Adipocyte (in vitro differentiated cells): ENCODE results near the gene WNT9B.

Experiments used
- DNase-seq: peaks from one replicate; pipeline ENCODE4 v3.0.0-alpha.2; 2015; ENCODE audit warnings: low read depth
- H3K27me3 ChIP-seq: replicated peaks from 2 replicates; pipeline ENCODE4 v1.7.0; 2013; ENCODE audit warnings: mild to moderate bottlenecking, low read length, moderate library complexity; ENCODE audit not compliant: control insufficient read depth, insufficient read depth
- H3K36me3 ChIP-seq: 2 replicates; pipeline ENCODE4 v1.7.0; 2013; ENCODE audit warnings: low read length, mild to moderate bottlenecking, moderate library complexity; ENCODE audit not compliant: control insufficient read depth, insufficient read depth, severe bottlenecking
- H3K4me1 ChIP-seq: 2 replicates; pipeline ENCODE4 v1.7.0; 2013; ENCODE audit warnings: mild to moderate bottlenecking, low read length, moderate library complexity; ENCODE audit not compliant: control insufficient read depth, insufficient read depth
- H3K4me3 ChIP-seq: 2 replicates; pipeline ENCODE4 v1.7.0; 2013; ENCODE audit warnings: mild to moderate bottlenecking, low read length, moderate library complexity
- H3K9ac ChIP-seq: 2 replicates; pipeline ENCODE4 v1.7.0; 2013; ENCODE audit warnings: mild to moderate bottlenecking, low read length, moderate library complexity
- H3K9me3 ChIP-seq: 2 replicates; pipeline ENCODE4 v1.7.0; 2013; ENCODE audit warnings: mild to moderate bottlenecking, low read length, moderate library complexity; ENCODE audit not compliant: control insufficient read depth

The WNT9B gene

GRCh38 chr17:46815474-46816353 lies 35.7 kb upstream of the WNT9B start:
- peaks cover 68% of the 10 kb centered on the region for H3K27me3 ChIP-seq
- H3K9me3 ChIP-seq = no peaks in the 10 kb centered on the region
- no peaks in the 10 kb centered on the region for H3K36me3 ChIP-seq
- DNase-seq = no peak
- H3K4me3 ChIP-seq = no peak overlapping the region
- peaks cover 5% of the 10 kb centered on the region for H3K4me1 ChIP-seq
- H3K9ac ChIP-seq = no peak overlapping the region

- no peaks in the 10 kb centered on the region for H3K36me3 ChIP-seq
- no peak overlapping the region for H3K4me3 ChIP-seq
- H3K4me1 ChIP-seq = peaks cover 5% of the 10 kb centered on the region
- H3K27me3 ChIP-seq = peaks cover 80% of the 10 kb centered on the region
- DNase-seq = no peak
- H3K9me3 ChIP-seq = no peaks in the 10 kb centered on the region
- H3K9ac ChIP-seq = no peak overlapping the region
These were observed 34.1 kb upstream of the WNT9B start for GRCh38 chr17:46817151-46817900.

GRCh38 chr17:46817901-46818209 lies 33.5 kb upstream of the WNT9B start:
- peaks cover 84% of the 10 kb centered on the region for H3K27me3 ChIP-seq

DNA sequence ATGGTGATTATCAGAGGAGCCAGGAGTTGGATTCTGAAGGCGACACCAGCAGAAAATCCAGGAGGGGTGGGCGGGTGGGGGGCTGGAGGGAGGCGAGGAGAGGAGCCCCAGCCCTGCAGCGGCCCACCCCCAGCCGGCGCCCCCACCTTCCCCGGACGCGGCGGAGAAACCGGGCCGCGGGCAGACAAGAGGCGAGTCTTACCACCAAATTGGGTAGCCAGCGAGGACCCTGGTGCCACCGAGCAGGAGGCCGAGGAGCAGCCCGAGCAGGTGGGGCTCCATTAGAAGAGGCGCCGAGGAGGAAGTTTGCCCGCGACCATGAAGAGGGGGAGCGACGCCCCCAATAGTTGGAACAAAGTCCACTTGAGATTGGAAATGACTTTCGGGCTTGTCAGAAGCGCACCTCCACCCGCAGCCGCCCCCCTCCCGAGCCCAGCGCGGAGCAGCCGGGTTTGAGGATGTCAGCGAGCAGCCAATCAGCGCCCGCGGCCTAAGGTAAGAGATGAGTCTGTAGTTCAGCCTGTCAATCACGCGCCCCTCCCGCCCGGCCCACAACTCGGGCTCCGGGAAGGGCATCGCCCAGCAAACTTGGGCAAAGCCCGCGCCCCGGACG lies 33.0 kb upstream of the WNT9B start, which contains the start of gene WNT3:
Gene WNT3 (minus strand): TSS at position 377 of the 613 bp plus-strand sequence. CDS start 95 bp downstream, at position 282.
- peaks cover 5% of the 10 kb centered on the region for H3K4me1 ChIP-seq
- H3K4me3 ChIP-seq = peak within 1 kb of the TSS; percentile 66
- peaks cover 84% of the 10 kb centered on the region for H3K27me3 ChIP-seq
- no peaks in the 10 kb centered on the region for H3K9me3 ChIP-seq
- no peak within 1 kb of the TSS for H3K9ac ChIP-seq
- peak; percentile 28 for DNase-seq
- H3K36me3 ChIP-seq = no peaks in the 10 kb centered on the region

More at GRCh38 chr17:46817901-46818209, 33.5 kb upstream of the WNT9B start:
- no peak for DNase-seq
- Histone ChIP-seq H3K9me3 (no peaks in the 10 kb centered on the region), H3K4me1 (peaks cover 5% of the 10 kb centered on the region), H3K36me3 (no peaks in the 10 kb centered on the region), H3K9ac (no peak overlapping the region), H3K4me3 (no peak overlapping the region)

DNA sequence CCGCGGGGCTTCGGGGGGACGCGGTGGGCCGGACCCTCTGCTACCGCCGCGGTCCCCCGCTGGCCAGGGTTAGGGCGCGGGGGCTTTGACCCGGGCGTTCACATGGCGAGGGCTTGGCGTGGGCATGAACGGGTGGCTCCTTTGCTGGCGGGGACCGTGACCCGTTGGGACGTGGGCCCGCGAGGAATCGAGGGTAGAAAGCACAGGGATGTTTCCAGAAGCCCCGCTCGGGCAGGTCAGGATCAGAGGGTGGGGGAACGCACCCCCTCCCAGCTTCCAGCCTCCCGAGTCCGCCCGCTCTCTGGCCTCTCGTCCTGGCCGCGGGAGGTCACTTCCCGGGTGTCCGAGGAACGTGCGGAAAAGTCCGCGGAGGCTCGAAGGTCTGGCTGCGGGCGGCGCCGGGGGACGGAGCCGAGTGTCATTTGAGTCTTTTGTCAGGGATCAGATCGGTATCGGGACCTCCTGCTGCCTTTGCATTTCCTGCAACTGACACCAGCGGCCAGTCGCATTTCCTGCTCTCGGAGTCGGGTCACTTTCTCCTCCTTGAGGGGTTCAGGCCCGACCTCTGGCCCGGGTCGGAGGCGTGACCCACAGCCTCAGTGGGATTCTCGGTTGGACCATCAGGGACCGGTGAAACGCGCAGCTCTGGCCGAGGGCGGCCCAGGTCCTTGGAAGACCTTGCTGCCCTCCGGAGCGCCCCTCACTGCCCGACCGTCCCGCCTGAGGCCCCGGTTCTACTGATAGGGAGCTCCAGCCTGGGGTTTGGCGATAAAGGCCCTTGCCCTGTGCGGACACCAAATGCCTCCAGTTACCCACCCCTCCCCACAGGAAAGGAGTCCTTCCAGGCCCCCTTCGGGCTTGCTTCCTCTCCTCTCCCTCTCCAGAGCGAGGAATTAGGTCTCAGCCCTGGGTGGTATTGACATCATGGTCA lies 32.2 kb upstream of the WNT9B start:
- Histone ChIP-seq H3K9ac (no peak overlapping the region), H3K4me1 (peaks cover 5% of the 10 kb centered on the region), H3K36me3 (no peaks in the 10 kb centered on the region), H3K27me3 (peaks cover 77% of the 10 kb centered on the region), H3K4me3 (peak overlapping the region; percentile 66), H3K9me3 (no peaks in the 10 kb centered on the region)
- peak; percentile 32 for DNase-seq

- Histone ChIP-seq H3K9me3 (no peaks in the 10 kb centered on the region), H3K36me3 (no peaks in the 10 kb centered on the region), H3K4me3 (no peak overlapping the region), H3K9ac (no peak overlapping the region), H3K27me3 (peaks cover 75% of the 10 kb centered on the region), H3K4me1 (peaks cover 5% of the 10 kb centered on the region)
- no peak for DNase-seq
These were observed 31.5 kb upstream of the WNT9B start for GRCh38 chr17:46819906-46820351.

DNA sequence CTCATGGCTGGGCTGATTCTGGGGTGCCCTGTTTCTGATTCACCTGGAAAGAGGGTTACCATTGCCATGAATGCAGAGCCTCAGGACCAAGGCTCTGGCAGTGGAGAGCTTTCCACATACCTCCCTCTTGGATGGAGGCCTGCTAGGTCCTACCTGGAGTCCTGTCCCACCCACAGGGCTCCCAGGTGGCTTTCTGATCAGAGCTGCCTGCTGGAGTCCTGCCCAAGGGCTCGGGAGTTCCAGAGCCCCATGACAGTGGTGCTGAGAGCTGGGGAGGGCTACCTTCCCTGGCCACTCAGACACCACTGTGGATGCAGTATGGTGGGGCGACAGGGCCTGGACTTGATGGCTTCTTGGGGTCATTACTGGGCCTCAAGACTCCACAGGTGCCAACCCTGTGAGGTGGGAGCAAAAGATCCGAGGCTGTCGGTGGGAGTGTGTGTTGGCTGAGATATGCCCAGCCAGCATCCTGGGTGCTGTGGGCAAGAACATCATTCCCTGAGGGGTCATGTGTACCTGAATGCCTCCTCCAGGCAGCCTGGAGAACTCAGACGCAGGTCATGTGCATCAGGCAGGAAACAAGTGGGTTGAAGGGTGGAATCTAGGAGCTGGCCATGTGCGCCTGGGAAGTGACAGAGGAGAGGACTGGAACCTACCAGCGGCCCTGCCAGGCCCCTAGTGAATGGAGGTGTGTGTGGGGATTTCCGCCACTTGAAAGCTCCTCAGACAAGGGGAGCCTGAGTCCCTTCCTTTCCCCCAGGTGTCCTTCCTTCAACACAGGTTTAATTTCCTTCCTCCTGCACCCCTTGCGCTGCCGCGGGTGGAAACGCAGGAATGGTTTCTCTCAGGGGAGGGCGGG lies 30.6 kb upstream of the WNT9B start:
- Histone ChIP-seq H3K9me3 (no peaks in the 10 kb centered on the region), H3K4me3 (no peak overlapping the region), H3K36me3 (no peaks in the 10 kb centered on the region), H3K9ac (no peak overlapping the region), H3K4me1 (peaks cover 5% of the 10 kb centered on the region), H3K27me3 (peaks cover 67% of the 10 kb centered on the region)
- no peak for DNase-seq

DNA sequence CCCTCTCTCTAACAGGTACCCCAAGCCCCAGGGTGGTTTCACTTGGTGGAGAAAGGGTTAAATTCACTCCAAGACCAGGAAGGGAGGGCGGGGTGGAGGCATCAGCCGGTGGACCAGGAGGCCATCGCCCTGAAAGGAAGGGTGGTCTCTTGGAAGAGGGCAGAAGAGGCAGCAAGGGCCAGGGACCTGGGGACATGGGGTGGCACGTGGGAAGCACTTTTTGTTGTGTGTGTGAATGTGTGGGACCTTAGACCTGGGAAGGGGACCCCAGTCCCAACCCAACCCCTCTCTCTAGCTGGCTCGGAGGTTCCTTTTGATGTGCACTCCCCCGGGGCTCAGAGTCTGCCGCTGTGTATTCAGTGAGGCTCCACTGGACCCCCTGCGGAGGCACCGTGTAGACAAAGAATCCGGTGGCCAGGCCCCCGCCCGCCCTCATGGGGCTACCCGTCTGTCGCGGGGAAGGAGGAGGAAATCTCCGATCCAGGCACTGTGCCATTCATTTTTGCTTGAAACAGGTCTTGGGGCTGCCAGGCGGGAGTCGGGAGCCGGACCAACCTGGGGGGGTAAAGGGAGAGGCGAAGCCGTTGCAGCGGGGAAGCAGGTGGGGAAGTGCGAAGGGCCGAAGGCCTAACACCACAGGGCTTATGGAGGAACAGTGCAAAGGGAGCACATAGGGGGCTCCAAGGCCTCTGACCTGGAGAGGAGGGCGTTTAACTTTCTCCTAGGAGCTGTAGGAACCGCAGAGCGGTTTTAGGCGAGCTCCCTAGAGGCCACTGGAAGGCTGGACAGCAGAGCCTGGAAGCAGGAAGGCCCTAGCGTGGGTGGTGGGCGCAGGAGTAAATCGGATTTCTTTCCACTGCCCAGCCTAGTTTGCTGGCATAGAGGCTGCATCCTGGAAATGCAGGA lies 29.6 kb upstream of the WNT9B start:
- no peak overlapping the region for H3K4me3 ChIP-seq
- no peak for DNase-seq
- peaks cover 58% of the 10 kb centered on the region for H3K27me3 ChIP-seq
- no peaks in the 10 kb centered on the region for H3K9me3 ChIP-seq
- H3K9ac ChIP-seq = no peak overlapping the region
- H3K4me1 ChIP-seq = peaks cover 5% of the 10 kb centered on the region
- H3K36me3 ChIP-seq = no peaks in the 10 kb centered on the region

DNA sequence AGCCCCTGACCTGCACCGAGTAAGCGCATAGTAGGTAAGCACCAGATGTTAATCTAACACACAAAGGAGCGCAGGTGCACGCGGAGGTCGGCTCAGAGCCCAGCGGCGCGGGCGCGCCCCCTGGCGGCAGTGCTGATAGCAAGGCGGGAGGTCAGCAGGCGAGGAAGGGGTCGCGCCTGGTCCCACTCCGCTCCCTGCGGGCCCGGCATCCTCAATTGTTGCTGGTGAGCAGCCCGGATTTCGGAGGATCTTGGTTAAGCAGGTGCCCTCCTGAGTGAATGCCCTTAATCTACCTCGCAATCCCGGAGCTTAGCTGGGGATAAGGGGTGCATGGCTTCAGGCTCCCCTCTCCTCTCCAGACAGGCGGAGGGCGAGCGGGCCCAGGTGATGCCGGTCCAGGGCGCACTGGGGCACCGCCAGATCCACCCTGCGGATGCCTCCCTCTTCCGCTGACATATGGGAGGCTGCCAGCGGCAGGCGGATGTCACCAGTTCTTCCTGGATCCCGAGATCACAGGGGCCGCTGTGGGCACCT lies 28.9 kb upstream of the WNT9B start:
- Histone ChIP-seq H3K4me3 (no peak overlapping the region), H3K9ac (no peak overlapping the region), H3K4me1 (peaks cover 5% of the 10 kb centered on the region), H3K27me3 (peaks cover 51% of the 10 kb centered on the region), H3K9me3 (peaks cover 5% of the 10 kb centered on the region), H3K36me3 (no peaks in the 10 kb centered on the region)
- DNase-seq = no peak
